Measurements from ENCODE around the gene CYP21A2.
A peak's percentile ranks its signal among the peaks of the same experiment; 100 is the strongest.

The CYP21A2 gene

GRCh38 chr6:32082935-32083334, 44.7 kb downstream of the CYP21A2 start:
- DNase-seq (ENCODE audit: low read depth in 2 of 2), result no peak

GRCh38 chr6:32083812-32084768, 45.9 kb downstream of the CYP21A2 start:
- no peak for DNase-seq (ENCODE audit: low read depth in 2 of 2)

GRCh38 chr6:32084780-32085179, 46.6 kb downstream of the CYP21A2 start:
- DNase-seq (ENCODE audit: low read depth in 2 of 2), result no peak

- no peak for DNase-seq (ENCODE audit: low read depth in 2 of 2)
Measured at GRCh38 chr6:32085759-32086459, 47.7 kb downstream of the CYP21A2 start.

GRCh38 chr6:32086661-32087573, 48.7 kb downstream of the CYP21A2 start:
- no peak for DNase-seq (ENCODE audit: low read depth in 2 of 2)

- peak; percentile 34 to 46 for DNase-seq (ENCODE audit: low read depth in 2 of 2)
Measured at GRCh38 chr6:32087574-32088486, 49.6 kb downstream of the CYP21A2 start.

- DNase-seq (ENCODE audit: low read depth in 2 of 2), result no peak
Measured at GRCh38 chr6:32088487-32089049, 50.4 kb downstream of the CYP21A2 start.

- no peak for DNase-seq (ENCODE audit: low read depth in 2 of 2)
Measured at GRCh38 chr6:32089082-32089828, 51.0 kb downstream of the CYP21A2 start.
